NCI-H2171 (cell line): Measurements from ENCODE around the gene SLC39A9.
A peak's percentile ranks its signal among the peaks of the same experiment; 100 is the strongest.
"Not testable (repeated sequence)": the region's sequence is repeated elsewhere in the genome, so short reads cannot be mapped to it uniquely, and the experiment has no call there.

ENCODE experiments used
- DNase-seq: peaks from one replicate; lab custom pipeline; 2025; lab: John Stamatoyannopoulos, UW

The SLC39A9 gene

DNA sequence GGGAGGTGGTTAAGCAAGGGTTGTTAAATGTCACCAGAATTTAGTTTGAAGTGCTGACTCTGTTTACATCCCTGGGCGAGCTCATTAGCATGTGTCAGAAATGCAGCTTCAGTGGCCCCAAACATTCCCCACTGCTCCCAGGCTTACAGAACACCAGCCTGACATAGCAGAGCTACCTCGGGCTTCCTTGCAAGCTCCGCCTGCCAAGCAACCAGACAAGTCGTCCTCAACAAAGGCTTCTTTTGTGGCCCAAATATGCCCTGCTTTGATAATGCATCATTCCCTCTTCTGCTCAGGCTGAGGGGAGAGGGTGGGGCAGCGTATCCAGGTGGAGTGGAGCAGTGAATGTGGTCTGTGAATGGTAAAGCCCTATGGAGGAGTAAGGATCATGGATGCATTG, 28.4 kb upstream of the SLC39A9 start:
- DNase-seq, result no peak

DNA sequence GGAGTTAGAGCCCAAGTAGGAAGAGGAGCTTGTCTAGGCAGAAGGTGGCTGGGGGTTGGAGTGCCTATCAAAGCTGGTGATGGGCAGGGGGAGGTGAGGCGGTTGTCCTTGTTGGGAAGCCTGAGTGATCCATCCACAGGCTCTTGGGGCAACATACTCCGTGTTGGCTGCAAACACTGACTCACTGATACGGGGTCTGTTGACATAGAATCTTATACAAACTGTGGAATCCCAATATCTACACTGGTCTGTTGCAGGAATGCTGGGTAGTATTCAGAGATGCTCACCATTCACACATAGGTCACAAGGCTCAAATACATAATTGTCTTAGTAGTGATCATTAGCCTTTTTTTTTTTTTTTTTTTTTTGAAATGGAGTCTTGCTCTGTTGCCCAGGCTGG, 26.3 kb upstream of the SLC39A9 start:
- no peak for DNase-seq

DNA sequence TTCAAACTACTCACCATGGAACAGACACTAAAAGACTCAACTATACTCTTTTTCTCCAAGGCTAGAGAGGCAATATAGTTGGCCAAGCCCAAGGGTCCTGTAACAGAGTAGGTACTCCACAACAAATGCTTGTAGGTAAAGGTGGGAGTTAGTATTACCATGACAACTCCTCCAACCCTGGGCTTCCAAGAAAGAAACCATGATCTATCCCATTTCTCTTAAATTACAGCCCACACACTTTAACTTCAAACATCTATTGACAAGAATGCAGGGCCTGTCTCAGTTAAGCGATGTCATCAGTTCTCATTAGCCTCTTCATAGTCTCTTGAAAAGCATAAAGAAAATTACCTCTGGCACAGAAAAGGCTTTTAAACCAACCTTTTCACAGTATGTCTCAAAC, 25.4 kb upstream of the SLC39A9 start:
- no peak for DNase-seq

DNA sequence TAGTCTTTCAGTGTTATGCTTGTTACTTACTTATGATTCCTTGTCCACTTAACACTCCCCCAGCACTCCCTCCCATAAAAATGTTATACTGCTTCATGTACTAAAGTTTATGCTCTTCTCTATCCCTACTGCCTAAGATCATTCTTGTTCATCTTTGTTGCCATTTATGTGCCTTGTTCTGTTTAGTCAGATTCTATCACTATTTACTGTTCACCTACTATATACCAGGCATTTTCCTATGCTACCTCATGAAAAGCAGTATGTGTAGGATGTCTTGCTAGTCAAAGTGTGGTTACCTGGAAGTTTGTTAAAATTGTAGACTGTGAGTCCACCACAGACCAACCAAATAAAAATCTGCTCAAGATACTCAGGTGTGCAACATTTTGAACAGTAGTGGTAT, 24.3 kb upstream of the SLC39A9 start:
- DNase-seq, result no peak

DNA sequence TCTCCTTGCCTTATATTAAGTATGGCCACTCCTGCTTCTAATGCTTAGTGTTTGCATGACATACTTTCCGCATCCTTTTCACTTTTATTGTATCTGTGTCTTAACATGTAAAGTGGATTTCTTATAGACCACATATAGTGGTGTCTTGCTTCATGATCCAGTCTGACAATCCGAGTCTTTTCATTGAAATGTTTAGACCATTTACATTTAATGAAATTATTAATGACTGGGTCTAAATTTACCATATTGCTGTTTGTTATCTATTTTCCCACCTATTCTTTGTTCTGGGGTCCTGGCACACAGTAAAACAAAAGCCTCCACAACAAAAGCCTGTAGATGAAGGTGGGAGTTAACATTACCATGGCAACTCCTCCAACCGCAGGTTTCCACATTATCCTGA, 23.3 kb upstream of the SLC39A9 start:
- no peak for DNase-seq

DNA sequence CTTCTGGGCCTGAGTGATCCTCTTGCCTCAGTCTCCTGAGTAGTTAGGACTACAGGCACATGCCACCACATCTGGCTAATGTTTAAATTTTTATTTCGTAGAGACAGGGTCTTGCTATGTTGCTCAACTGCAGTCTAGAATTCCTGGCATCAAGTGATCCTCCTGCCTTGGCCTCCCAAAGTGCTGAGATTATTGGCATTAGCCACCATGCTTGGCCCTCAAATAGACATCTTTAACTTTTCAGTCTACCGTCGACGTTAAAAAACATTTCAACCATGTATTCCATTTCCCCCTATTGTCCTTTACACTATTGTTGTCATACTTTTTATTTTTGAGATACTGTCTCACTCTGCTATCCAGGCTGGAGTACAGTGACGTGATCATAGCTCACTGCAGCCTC, 22.8 kb upstream of the SLC39A9 start:
- no peak for DNase-seq

DNA sequence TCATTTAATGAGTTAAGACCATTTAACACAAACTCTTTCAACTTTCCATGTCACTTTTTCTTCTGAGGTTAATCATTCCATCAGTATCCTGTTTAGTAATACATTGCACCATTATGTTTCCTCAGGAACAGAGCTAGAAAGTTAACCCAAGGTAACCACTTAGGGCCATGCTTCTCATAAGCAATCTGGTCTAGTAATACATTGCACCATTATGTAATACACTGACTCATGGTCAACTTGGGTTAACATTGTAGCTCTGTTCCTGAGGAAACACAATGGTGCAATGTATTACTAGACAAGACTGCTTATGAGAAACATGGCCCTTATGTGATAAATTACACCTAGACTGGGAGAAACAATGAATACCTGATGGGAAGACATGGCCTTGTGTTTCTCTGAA, 22.1 kb upstream of the SLC39A9 start:
- no peak for DNase-seq

DNA sequence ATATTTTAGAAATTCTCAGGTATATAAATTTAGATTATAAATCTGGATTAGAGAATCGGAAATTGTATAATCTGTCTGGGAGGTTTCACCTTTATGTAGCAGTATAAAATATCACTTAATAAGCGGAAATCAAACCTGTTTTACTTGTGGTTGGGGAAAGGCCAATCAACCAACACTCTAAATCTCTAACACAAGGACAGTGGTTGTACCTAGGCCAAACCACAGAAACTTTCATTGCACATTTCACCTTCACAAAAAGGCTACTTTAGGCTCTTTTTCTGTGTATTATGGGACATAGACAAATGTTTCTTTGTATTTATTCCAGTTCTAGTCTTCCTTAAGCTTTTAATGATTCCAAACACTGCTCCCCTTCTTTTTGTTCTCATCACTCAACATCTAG, 20.2 kb upstream of the SLC39A9 start:
- DNase-seq, result no peak

DNA sequence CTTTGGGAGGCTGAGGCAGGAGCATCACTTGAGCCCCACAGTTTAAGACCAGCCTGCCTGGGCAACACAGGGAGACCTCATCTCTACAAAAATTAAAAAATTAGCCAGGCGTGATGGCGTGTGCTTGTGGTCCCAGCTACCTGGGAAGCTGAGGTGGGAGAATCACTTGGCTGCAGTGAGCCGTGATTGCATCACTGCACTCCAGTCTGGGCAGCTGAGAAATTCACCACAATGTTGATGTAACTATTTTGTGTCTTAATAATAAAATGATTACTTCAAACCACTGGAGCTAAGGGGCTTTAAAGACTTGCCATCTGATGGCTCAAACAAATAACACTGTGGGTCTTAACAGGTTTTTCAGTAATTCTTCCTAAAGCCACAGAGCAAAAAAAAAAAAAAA, 11.2 kb upstream of the SLC39A9 start:
- DNase-seq, result no peak

DNA sequence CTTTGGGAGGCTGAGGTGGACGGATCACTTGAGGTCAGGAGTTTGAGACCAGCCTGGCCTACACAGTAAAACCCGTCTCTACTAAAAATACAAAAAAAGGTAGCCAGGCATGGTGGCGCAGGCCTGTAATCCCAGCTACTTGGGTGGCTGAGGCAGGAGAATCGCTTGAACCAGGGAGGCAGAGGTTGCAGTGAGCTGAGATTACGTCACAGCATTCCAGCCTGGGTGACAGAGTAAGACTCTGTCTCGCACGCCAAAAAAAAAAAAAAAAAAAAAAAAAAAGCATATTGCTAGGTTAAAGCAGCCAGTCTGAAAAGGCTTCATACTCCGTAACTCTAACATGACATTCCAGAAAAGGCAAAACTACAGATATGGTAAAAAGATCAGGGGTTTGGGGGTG, 7.1 kb upstream of the SLC39A9 start:
- DNase-seq, result not testable (repeated sequence)

DNA sequence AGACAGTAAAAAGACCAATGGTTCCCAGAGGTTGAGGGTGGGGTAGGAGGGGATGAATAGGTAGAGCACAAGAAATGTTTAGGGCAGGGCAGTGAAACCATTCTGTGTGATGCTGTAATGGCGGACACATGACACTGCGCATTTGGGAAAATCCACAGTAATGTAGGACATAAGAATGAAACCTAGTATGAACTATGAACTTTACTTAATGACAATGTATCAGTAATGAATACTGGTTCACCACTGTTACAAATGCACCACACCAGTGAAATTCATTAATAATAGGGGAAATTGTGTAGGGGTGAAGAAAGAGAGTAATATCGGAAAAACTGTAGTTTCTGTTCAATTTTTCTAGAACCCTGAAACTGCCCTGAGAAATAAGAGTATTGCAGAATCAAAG, 6.0 kb upstream of the SLC39A9 start:
- DNase-seq, result no peak

DNA sequence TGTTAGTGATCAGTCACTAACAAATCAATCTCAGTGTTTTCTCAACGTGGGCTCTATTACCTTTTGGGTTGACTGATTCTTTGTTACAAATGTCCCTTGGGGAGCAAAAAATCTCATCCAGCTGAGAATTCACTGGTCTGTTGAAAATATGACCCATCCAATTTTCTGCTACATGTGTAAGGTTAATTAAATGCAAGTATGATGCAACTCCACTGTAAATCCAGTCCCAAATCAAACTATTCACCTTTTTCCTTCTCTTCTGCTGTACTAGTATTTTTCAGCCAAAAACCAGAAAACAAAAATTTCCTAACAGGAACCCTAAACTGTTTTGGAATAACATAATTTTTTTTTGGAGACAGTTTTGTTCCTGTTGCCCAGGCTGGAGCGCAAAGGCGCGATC, 2.6 kb upstream of the SLC39A9 start:
- no peak for DNase-seq

DNA sequence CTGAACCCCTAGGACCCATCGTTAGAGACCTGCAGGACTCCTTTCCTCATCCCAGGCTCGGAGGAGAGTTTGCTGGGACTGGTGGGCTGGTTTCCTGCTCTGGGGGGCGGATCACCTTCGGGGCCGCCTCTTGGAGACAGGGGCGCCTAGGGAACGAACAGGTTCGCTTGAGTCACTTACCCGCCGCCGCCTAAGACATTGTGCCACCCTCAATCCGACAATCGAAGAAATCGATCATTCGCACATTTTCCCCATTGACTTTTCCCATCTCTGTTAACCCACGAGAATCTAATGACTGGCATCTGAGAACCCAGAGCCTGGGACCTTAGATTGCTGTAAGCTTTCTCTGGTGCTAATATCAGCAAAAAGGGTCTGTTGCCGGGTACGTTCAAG, 322 bp downstream of the SLC39A9 start:
- DNase-seq, result peak; percentile 74

DNA sequence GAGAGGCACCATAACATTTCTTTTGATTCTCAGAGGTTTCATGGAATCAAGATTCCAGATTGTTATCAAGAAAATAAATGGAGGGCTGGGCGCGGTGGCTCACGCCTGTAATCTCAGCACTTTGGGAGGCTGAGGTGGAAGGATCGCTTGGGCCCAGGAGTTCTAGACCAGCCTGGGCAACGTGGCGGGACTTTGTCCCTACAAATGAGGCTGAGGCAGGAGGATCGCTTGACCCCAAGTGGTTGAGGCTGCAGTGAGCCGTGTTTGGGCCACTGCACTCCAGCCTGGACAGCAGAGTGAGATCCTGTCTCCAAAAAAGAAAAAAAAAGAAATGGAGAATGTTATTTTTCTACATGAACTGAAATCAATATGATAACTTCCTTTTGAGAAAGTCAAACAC, 1.3 kb downstream of the SLC39A9 start:
- DNase-seq, result no peak

DNA sequence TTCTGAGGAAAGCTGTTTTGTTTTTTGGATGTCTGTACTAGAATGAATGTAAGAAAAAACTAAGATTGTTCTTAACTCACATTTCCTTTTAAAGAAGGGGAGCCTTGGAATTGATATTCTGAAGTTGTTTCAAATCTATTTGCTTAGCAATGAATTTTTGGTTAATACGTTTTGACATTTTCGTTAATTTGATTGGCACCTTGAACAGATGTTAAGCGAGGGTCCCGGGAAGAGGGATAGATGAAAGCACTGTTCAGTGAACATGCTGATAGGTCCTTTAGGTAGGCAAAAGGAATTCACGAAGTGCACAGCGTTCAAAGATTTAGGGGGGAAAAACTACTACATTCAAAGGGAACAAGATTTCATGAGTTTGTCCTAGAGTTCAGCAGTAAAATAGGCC, 1.7 kb downstream of the SLC39A9 start:
- DNase-seq, result no peak

DNA sequence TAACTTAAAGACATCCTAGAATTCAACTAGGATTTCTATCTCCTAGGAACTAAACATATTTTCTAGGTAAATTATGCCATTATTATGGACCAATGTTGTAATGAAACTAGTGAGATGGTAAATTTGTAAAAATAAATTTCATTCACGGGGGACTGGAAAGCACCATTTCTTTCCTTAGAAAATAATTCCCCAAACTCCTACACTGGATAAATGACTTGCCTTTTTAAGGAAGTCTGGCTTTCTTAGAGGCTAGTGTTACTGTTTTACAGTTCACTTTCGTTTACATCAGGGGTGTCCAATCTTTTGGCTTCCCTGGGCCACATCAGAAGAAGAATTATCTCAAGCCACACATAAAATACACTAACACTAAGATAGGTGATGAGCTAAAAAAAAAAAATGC, 3.3 kb downstream of the SLC39A9 start:
- no peak for DNase-seq

DNA sequence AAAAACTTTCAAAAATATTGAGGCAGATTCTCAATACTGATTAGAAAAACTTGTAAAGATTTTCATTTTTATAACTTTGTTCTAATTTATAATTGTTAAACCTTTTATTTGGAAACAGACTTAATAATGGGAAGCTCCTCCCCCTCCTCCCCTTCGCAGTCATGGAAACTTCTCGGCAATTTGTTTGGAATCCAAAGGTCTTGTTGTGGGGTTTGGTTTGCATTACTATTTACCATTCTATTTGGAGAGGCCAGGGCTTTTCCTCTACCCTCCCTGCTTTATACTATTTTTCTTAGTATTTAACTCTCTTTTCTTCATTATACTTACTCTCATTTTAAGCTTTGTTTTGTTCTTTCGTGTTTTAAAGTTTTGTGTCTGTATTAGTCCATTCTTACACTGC, 6.0 kb downstream of the SLC39A9 start:
- DNase-seq, result no peak

DNA sequence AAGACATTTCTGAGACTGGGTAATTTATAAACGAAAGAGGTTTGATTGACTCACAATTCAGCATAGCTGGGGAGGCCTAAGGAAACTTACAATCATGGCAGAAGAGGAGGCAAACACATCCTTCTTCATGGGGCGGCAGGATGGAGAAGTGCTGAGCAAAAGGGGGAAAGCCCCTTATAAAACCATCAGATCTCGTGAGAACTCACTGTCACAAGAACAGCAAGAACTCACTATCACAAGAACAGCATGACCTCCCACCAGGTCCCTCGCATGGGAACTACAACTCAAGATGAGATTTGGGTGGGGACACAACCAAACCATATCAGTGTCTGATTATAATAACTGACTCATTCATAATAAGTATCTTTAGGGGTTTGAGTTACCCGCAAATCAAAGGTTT, 6.4 kb downstream of the SLC39A9 start:
- no peak for DNase-seq

DNA sequence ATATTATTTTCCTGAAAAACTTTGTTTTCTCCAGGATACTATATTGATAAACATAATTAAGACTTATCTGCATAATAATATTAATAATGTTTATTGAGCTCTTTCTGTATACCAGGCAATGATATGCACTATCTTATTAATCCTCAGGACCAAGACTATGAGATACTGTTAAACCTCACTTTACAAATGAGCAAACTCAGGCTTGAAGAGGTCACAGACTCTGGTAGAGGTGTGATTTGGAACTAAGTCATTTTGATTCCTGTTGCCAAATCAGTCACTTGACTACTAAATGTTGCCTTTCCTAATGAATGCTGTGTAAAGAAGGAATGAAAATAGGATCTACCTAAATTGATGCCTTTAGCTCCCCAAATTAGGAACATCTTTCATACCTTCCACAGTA, 7.3 kb downstream of the SLC39A9 start:
- DNase-seq, result no peak

DNA sequence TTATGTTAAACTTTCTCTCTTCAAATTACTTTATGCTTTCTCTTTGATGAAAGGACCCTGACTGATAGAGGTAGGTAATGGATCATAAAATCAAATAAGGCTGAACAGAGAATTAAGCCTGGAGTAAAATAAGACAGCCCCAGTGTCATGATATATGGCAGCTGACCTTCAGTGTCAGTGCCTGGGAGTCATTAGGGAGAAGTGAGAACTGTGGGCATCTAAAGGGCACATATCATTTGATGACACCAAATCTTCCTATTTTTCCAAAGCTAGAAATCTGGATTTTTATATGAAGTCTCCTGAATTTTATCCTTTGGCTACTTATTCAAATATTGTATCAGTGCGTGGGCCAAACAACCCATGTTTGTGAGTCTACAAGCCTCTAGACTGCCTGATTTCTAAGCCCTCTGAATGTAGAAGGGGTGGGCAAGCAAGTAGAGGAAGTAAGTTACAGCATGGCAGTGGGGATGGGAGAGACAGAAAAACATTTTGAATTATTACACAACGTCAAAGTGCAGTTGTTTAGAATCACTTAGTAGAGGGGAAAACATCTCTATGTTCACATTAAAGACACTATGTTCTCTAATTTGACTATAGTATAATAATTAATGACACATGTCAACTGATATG, 10.0 kb downstream of the SLC39A9 start:
- no peak for DNase-seq

DNA sequence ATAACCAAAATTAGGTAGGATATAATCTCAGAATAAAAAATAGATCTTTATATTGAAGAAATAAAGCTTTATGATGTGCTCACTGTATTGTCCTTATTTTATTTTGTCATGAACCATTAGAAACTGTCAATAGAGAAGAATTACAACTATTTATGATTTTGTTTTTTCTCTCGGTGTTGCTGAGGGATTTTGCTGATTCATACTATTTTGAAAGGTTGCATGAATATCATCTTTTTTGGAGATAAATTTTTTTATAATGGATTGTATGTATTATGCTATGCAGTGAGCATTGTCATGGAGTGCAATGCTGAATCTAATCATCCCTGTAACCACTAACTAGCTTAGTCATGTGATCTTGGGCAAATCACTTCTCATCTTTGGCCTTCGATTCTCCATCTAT, 15.0 kb downstream of the SLC39A9 start:
- DNase-seq, result no peak

DNA sequence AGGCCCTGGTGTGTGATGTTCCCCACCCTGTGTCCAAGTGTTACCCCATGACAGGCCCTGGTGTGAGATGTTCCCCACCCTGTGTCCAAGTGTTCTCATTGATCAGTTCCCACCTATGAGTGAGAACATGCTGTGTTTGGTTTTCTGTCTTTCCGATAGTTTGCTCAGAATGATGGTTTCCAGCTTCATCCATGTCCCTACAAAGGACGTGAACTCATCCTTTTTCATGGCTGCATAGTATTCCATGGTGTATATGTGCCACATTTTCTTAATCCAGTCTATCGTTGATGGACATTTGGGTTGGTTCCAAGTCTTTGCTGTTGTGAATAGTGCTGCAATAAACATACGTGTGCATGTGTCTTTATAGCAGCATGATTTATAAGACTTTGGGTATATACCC, 17.6 kb downstream of the SLC39A9 start:
- not testable (repeated sequence) for DNase-seq

DNA sequence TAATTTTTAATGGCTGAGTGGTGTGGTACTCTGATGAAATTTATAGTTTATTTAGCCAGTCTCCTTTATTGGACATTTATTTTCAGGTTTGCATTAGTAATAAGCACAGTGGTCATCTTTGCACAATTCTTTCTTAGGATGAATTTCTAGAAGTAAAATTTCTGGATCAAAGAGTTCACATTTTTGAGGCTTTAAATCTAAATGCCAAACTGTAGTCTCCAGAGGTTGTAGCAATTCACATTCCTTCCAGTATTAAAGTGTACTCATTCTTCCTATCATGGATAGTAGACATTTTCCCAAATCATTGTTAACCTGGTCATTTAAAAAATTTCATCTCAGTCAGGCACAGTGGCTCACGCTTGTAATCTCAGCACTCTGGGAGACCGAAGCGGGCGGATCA, 24.8 kb downstream of the SLC39A9 start:
- DNase-seq, result no peak

DNA sequence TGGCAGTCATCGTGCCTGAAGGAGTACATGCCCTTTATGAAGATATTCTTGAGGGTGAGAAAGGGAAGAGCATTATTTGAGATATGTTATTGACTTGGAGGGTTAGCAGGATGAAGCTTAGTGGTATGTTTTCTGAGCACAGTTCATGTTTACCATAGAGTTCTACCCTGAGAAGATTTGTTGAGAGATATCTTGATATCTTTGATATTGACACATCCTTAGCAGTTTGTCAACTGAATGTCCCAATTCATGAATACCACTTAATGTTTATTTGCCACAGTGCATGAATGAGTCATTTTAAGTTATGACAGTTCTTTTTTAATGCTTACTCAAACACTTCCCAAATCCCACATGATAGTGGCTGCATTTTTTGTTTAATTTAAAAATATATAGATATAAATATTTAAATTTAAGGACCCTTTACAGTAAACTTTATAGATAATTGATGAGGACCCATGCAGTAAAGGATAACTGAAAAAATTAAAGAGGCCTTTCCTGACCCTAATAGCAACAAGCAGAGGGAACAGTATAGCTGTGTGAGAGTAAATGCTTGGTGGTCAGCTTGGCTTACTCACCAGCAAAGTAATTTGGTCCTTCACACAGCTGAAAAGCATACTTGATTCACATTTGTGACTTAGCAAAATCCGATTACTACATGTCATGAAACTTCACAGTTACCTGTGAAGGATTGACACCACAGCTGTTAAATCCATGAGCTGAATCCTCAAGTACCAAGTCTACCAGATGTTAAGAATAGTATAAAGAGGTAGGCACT, 25.8 kb downstream of the SLC39A9 start:
- DNase-seq, result no peak
